Measurements from ENCODE around the gene FOCAD. TPM values are rescaled to one million over a fixed set of nuclear protein-coding genes. Genes with fewer than 3 reads are reported as not detected.

The FOCAD gene
- total and polyA plus RNA-seq, 2 donors (not counting 1 experiment from before 2014, with no cell fraction given): 4.0 to 10.1 TPM

DNA sequence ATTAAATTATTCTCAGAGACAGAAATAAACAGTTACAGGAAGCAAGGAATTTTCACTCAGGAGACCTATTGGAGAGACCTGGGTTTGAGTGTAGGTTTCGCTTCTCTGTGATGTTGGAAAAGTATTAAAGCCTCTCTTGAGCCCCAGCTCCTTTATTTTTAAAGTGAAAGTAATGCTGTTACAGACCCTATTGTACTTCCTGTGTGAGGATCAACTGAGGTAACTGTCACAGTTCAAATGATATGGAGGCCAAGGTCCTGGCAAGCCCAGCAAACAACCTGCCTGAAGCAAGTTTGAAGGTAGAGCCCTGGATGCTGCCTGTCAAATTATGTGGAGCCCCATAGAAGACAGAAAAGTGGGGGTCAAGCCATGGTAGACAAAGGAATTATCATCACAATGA, 355.2 kb downstream of the FOCAD start:
- intact Hi-C loops (cut with micrococcal nuclease): loop anchor here (10.0 kb wide), 2 partner anchors 55 to 355 kb away; partner anchors contain the start of gene FOCAD
- Histone ChIP-seq H3K4me2 (replicated peaks; ENCODE audit: low read depth, low read length, poor library complexity, severe bottlenecking) (no peak overlapping the region), H3K27me3 (replicated peaks in 1 of 4; ENCODE audit: control extremely low read depth in 1 of 4, control insufficient read depth in 3 of 4, insufficient read depth in 4 of 4, low read length in 3 of 4) (no peaks in the 10 kb centered on the region), H3K27ac (ENCODE audit: low read length in 2 of 2) (no peak overlapping the region), H3K79me2 (ENCODE audit: control insufficient read depth, insufficient read depth, low read length) (no peaks in the 10 kb centered on the region), H3K4me3 (ENCODE audit: control extremely low read depth in 1 of 5, extremely low read depth in 1 of 5, insufficient read depth in 1 of 5, low read depth in 2 of 5, low read length in 4 of 5) (no peak overlapping the region), H2AFZ (ENCODE audit: insufficient read depth, low read depth, low read length, poor library complexity, severe bottlenecking) (no peak overlapping the region), H3K9ac (ENCODE audit: low read length) (no peak overlapping the region), H3K9me3 (ENCODE audit: control extremely low read depth in 1 of 3, control insufficient read depth in 2 of 3, insufficient read depth in 1 of 3, low read length in 2 of 3) (no peaks in the 10 kb centered on the region), H4K20me1 (ENCODE audit: control insufficient read depth, insufficient read depth, low read length, poor library complexity, severe bottlenecking) (no peaks in the 10 kb centered on the region), H3K4me1 (ENCODE audit: control insufficient read depth in 2 of 2, insufficient read depth in 2 of 2, low read length in 2 of 2) (no peaks in the 10 kb centered on the region), H3K36me3 (replicated peaks in 1 of 2; ENCODE audit: control extremely low read depth in 1 of 2, control insufficient read depth in 1 of 2, extremely low read depth in 1 of 2, insufficient read depth in 2 of 2, low read length in 1 of 2) (no peaks in the 10 kb centered on the region)
- WGBS (ENCODE audit: insufficient coverage): no CpG with 5 or more reads among the region's 1 CpG
- Mint-ChIP-seq H3K4me3 (no peak overlapping the region), H3K27me3 (no peaks in the 10 kb centered on the region), H3K9me3 (ENCODE audit: insufficient read depth) (no peaks in the 10 kb centered on the region), H3K27ac (no peak overlapping the region), H3K4me1 (peaks cover 2% of the 10 kb centered on the region)
- no peak for DNase-seq
- CTCF ChIA-PET: no interaction called here
- TF ChIP-seq EZH2 (IDR thresholded peaks at IDR 0.05; ENCODE audit: borderline replicate concordance, insufficient read depth, low read depth, low read length, poor library complexity, severe bottlenecking): no peak
- TF ChIP-seq, protein P1, sequence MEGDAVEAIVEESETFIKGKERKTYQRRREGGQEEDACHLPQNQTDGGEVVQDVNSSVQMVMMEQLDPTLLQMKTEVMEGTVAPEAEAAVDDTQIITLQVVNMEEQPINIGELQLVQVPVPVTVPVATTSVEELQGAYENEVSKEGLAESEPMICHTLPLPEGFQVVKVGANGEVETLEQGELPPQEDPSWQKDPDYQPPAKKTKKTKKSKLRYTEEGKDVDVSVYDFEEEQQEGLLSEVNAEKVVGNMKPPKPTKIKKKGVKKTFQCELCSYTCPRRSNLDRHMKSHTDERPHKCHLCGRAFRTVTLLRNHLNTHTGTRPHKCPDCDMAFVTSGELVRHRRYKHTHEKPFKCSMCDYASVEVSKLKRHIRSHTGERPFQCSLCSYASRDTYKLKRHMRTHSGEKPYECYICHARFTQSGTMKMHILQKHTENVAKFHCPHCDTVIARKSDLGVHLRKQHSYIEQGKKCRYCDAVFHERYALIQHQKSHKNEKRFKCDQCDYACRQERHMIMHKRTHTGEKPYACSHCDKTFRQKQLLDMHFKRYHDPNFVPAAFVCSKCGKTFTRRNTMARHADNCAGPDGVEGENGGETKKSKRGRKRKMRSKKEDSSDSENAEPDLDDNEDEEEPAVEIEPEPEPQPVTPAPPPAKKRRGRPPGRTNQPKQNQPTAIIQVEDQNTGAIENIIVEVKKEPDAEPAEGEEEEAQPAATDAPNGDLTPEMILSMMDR (IDR thresholded peaks at IDR 0.05): no peak
- no peak for ATAC-seq (ENCODE audit: low read depth)
- POLR2A ChIA-PET: no interaction called here

DNA sequence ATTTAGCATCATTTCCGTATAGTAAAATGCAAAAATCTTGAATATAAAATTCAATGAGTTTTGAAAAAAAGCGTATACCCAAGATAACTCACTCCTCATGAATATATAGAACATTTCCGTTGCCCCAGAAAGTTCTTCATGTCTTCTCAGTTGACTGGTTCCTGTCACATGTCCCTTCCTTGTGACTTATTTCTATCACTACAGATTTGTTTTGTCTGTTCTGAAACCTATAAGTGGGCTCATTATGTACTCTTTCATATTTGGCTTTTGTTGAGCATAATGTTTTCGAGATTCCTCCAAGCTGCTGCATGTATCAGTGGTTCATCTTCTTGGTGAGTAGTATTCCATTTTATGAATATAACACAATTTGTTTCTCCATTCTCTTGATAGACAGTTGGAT, 358.4 kb downstream of the FOCAD start:
- Histone ChIP-seq H3K27me3 (replicated peaks in 1 of 4; ENCODE audit: control extremely low read depth in 1 of 4, control insufficient read depth in 3 of 4, insufficient read depth in 4 of 4, low read length in 3 of 4) (no peaks in the 10 kb centered on the region), H3K9ac (ENCODE audit: low read length) (no peak overlapping the region), H3K4me2 (replicated peaks; ENCODE audit: low read depth, low read length, poor library complexity, severe bottlenecking) (no peak overlapping the region), H2AFZ (ENCODE audit: insufficient read depth, low read depth, low read length, poor library complexity, severe bottlenecking) (no peak overlapping the region), H3K4me3 (ENCODE audit: control extremely low read depth in 1 of 5, extremely low read depth in 1 of 5, insufficient read depth in 1 of 5, low read depth in 2 of 5, low read length in 4 of 5) (no peak overlapping the region), H3K36me3 (replicated peaks in 1 of 2; ENCODE audit: control extremely low read depth in 1 of 2, control insufficient read depth in 1 of 2, extremely low read depth in 1 of 2, insufficient read depth in 2 of 2, low read length in 1 of 2) (no peaks in the 10 kb centered on the region), H3K9me3 (ENCODE audit: control extremely low read depth in 1 of 3, control insufficient read depth in 2 of 3, insufficient read depth in 1 of 3, low read length in 2 of 3) (no peaks in the 10 kb centered on the region), H4K20me1 (ENCODE audit: control insufficient read depth, insufficient read depth, low read length, poor library complexity, severe bottlenecking) (no peaks in the 10 kb centered on the region), H3K27ac (ENCODE audit: low read length in 2 of 2) (no peak overlapping the region), H3K79me2 (ENCODE audit: control insufficient read depth, insufficient read depth, low read length) (no peaks in the 10 kb centered on the region), H3K4me1 (ENCODE audit: control insufficient read depth in 2 of 2, insufficient read depth in 2 of 2, low read length in 2 of 2) (peaks cover 0 to 2% of the 10 kb centered on the region in 2 donors)
- intact Hi-C loops (cut with micrococcal nuclease): no loop called here
- TF ChIP-seq EZH2 (IDR thresholded peaks at IDR 0.05; ENCODE audit: borderline replicate concordance, insufficient read depth, low read depth, low read length, poor library complexity, severe bottlenecking): no peak
- TF ChIP-seq, protein P1 (IDR thresholded peaks at IDR 0.05): no peak
- no peak overlapping the region for H3K4me3 Mint-ChIP-seq
- ChIA-PET CTCF (no interaction called here), POLR2A (no interaction called here)
- no peak overlapping the region for H3K27ac Mint-ChIP-seq
- peaks cover 4% of the 10 kb centered on the region for H3K4me1 Mint-ChIP-seq
- WGBS (ENCODE audit: insufficient coverage): no CpG with 5 or more reads among the region's 4 CpGs
- H3K27me3 Mint-ChIP-seq: no peaks in the 10 kb centered on the region
- no peak for ATAC-seq (ENCODE audit: low read depth)
- no peaks in the 10 kb centered on the region for H3K9me3 Mint-ChIP-seq (ENCODE audit: insufficient read depth)
- DNase-seq: no peak
